ENCODE measurements around the gene RFX4.
"Not testable (repeated sequence)": the region's sequence is repeated elsewhere in the genome, so short reads cannot be mapped to it uniquely, and the experiment has no call there.

The RFX4 gene

GRCh38 chr12:106601031-106601430, 18.2 kb downstream of the RFX4 start:
- no peak for TF ChIP-seq CTCF (IDR thresholded peaks at IDR 0.05; ENCODE audit: borderline replicate concordance, control extremely low read depth, extremely low read depth, insufficient read depth, missing control alignments)
- in situ Hi-C loops (cut with MboI; ENCODE audit: low sequenced_read_pairs, unreplicated experiment) = no loop called here
- no peak for DNase-seq (ENCODE audit: low spot score)

GRCh38 chr12:106601496-106601895, 18.7 kb downstream of the RFX4 start:
- no peak for TF ChIP-seq CTCF (IDR thresholded peaks at IDR 0.05; ENCODE audit: borderline replicate concordance, control extremely low read depth, extremely low read depth, insufficient read depth, missing control alignments)
- no peak for DNase-seq (ENCODE audit: low spot score)
- in situ Hi-C loops (cut with MboI; ENCODE audit: low sequenced_read_pairs, unreplicated experiment) = no loop called here

DNA sequence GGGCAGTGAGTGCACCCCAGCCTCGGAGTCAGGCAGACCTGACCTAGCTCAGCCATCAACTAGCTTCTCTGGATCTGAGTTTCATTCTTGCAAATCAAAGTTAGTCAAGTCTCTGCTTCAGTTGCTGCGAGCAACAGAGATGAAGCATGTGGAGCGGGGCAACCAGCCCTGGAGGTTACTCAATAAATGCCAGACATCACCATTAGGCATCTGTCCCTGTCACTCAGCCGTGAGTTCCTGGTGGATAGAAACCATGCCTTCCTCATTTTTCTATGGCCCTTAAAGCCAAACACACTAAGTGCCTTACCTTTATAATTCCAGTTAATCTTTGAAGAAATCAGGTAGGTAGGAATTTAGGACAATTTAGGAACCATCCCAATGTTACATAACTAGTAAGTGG, 19.3 kb downstream of the RFX4 start:
- in situ Hi-C loops (cut with MboI; ENCODE audit: low sequenced_read_pairs, unreplicated experiment) = no loop called here
- DNase-seq (ENCODE audit: low spot score) = no peak
- no peak for TF ChIP-seq CTCF (IDR thresholded peaks at IDR 0.05; ENCODE audit: borderline replicate concordance, control extremely low read depth, extremely low read depth, insufficient read depth, missing control alignments)

DNA sequence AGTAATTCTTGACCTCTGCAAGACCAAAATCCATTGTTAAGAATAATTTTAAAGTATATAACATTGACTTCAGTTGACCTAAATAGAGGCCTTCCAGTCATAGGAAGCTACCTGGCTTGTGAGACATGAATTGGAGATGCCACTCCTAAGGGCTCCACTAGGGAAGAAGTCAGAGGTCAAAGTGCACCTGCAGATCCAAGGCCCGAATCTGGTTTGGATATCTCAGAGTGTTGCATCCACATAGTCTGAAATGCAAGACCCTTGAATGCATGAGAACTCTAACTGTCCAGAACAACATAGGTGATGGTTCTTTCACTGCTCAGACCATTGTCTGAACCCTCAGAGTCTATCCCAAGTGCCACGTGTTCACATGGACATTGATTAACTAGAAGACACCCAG, 22.4 kb downstream of the RFX4 start:
- TF ChIP-seq CTCF (IDR thresholded peaks at IDR 0.05; ENCODE audit: borderline replicate concordance, control extremely low read depth, extremely low read depth, insufficient read depth, missing control alignments) = no peak
- in situ Hi-C loops (cut with MboI; ENCODE audit: low sequenced_read_pairs, unreplicated experiment) = no loop called here
- no peak for DNase-seq (ENCODE audit: low spot score)

DNA sequence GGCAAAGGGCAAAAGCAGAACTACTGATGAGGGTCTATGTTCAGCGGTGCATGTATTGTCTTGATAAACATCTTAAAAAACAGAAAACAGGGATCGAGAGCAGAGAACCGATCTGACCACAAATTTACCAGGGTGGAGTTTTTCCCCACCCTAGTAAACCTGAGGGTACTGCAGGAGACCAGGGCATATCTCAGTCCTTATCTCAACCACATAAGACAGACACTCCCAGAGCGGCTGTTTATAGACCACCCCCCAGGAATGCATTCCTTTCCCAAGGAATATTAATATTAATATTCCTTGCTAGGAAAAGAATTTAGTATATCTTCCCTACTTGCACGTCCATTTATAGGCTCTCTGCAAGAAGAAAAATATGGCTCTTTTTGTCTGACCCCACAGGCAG, 37.8 kb downstream of the RFX4 start:
- in situ Hi-C loops (cut with MboI; ENCODE audit: low sequenced_read_pairs, unreplicated experiment); DNase-seq (ENCODE audit: low spot score): not testable (repeated sequence)

DNA sequence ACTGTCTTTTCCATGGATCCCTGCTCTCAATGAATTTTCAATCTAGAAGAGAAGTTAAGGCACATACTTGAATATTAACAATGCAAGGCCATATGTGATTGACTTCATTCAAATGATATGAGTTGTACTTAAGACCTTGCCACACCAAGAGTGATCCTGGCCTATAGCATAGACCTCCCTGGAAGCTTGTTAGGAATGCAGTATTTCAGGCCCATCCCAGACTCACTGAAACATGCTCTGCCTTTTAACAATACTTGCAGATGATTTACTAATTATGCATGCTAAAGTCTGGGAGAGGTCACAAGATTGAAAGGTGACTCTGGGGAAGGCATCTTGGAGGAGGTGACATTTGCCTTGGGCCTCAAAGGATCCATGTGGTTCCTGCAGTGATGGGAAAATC, 43.2 kb downstream of the RFX4 start:
- DNase-seq (ENCODE audit: low spot score) = no peak
- in situ Hi-C loops (cut with MboI; ENCODE audit: low sequenced_read_pairs, unreplicated experiment) = no loop called here
- no peak for TF ChIP-seq CTCF (IDR thresholded peaks at IDR 0.05; ENCODE audit: borderline replicate concordance, control extremely low read depth, extremely low read depth, insufficient read depth, missing control alignments)

DNA sequence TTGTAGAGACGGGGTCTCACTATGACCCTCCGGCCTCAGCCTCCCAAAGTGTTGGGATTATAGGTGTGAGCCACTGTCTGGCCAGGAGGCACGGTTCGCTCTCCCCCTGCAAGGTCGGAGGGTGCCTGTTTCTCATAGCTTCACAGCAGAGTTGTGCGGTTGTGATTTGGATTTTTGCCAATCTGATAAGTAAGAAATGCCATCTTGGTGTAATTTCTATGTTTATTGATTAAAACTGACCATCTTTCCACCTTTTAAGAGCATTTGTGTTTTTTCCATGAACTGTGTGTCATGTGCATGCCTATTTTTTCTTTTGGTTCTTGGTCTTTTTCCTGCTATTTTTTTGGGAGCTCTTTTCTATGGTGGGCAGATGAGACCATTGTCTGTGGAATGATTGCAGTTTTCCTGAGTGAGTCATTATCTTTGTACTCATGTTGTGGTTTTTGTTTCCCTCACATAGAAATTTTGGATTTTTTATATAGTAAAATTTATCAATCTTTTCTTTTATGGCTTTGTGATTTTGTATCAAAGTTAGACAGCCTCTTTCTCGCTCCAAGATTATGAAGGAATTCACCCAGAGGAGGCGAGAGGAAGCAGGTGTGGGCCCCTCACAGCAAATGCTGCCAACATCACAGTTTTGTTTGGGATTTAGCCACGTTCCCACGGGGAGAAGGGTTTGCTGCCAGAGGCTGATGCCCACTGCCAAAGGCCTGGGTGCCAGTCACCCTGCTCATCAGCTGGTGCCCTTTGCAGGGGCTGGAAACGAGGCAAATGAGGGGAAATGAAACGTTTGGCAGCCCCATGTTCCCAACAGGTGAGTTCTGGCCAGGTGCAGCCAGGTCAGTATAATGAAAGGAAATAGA, 47.2 kb downstream of the RFX4 start:
- no peak for TF ChIP-seq CTCF (IDR thresholded peaks at IDR 0.05; ENCODE audit: borderline replicate concordance, control extremely low read depth, extremely low read depth, insufficient read depth, missing control alignments)
- in situ Hi-C loops (cut with MboI; ENCODE audit: low sequenced_read_pairs, unreplicated experiment) = no loop called here
- DNase-seq (ENCODE audit: low spot score) = no peak
